GM19397 (cell line): ENCODE data around the gene ATG2A.
A peak's percentile ranks its signal among the peaks of the same experiment; 100 is the strongest.

Experiments used
- ATAC-seq: cut with Tn5 transposase; IDR thresholded peaks from one replicate; pipeline ENCODE4 v1.9.1; 2021; ENCODE audit warnings: mild to moderate bottlenecking, moderate library complexity; ENCODE audit not compliant: unreplicated experiment

The ATG2A gene

GRCh38 chr11:64905516-64906313 is 11.3 kb downstream of the ATG2A start:
- ATAC-seq, result no peak

GRCh38 chr11:64903291-64903833 is 13.6 kb downstream of the ATG2A start:
- ATAC-seq, result no peak

GRCh38 chr11:64902102-64902900 is 14.7 kb downstream of the ATG2A start:
- ATAC-seq, result no peak

GRCh38 chr11:64900774-64901173 is 16.2 kb downstream of the ATG2A start:
- ATAC-seq, result no peak

- no peak for ATAC-seq
Measured at GRCh38 chr11:64900263-64900678, 16.7 kb downstream of the ATG2A start.

- no peak for ATAC-seq
Measured at GRCh38 chr11:64898541-64898940, 18.5 kb downstream of the ATG2A start.

GRCh38 chr11:64898076-64898445 is 18.9 kb downstream of the ATG2A start:
- no peak for ATAC-seq

GRCh38 chr11:64897381-64898075 is 19.5 kb downstream of the ATG2A start:
- ATAC-seq, result no peak

GRCh38 chr11:64896448-64897022 is 20.5 kb downstream of the ATG2A start:
- no peak for ATAC-seq

GRCh38 chr11:64894812-64895452 is 22.1 kb downstream of the ATG2A start:
- no peak for ATAC-seq

GRCh38 chr11:64894070-64894811 is 22.8 kb downstream of the ATG2A start:
- peak; percentile 57 for ATAC-seq

GRCh38 chr11:64893194-64894069 is 23.6 kb downstream of the ATG2A start:
- no peak for ATAC-seq

GRCh38 chr11:64892838-64893193 is 24.2 kb downstream of the ATG2A start:
- no peak for ATAC-seq

- ATAC-seq, result no peak
Measured at GRCh38 chr11:64892411-64892831, 24.6 kb downstream of the ATG2A start.

GRCh38 chr11:64891880-64892279 is 25.1 kb downstream of the ATG2A start:
- no peak for ATAC-seq

- ATAC-seq, result no peak
Measured at GRCh38 chr11:64891215-64891848, 25.7 kb downstream of the ATG2A start.

GRCh38 chr11:64890522-64890939 is 26.5 kb downstream of the ATG2A start:
- ATAC-seq, result no peak
